Left lobe of liver (tissue), 2 donors: Measurements from ENCODE around the gene IL18. TPM values are rescaled to one million over a fixed set of nuclear protein-coding genes. Genes with fewer than 3 reads are reported as not detected.
"Not testable (repeated sequence)": the region's sequence is repeated elsewhere in the genome, so short reads cannot be mapped to it uniquely, and the experiment has no call there.

Experiments used
- ATAC-seq: fragments of 200-7000 bp; cut with Tn5 transposase; one replicate; pipeline ENCODE4 v1.9.1; 2020; ENCODE audit warnings: mild to moderate bottlenecking, moderate library complexity
- DNase-seq: peaks from one replicate; pipeline ENCODE4 v3.0.0-alpha.2; 2020; ENCODE audit warnings: low spot score
- total RNA-seq: library from RNA; stranded (reverse); gene quantifications from one replicate; pipeline ENCODE4 v1.2.1, GENCODE V29; 2021
- donor health status: DM: no; HTN: no; CAD: no; lungs with moderate emphysema.
- donor health status: DM: no; HTN: yes; CAD: no.

The IL18 gene
- total RNA-seq, 1 donor from 2014 or later: 1.9 TPM

DNA sequence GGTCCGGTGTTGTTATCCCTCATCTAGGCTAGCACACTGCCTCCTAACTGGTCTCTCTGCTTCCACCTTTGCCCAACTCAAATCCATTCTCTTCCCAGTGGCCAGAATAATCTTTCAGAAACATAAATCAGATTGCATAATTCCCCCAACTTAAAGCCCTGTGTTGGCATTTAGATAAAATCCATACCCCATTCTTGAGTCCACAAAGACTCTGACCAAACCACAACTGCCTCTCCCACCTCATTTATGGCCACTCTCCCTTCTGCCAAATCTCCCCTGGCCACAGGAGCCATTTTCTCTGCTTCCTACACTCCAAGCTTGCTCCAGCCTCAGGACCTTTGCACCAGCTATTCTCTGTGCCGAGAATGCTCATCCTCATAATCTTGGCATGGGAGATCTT lies 36.8 kb downstream of the IL18 start:
- ATAC-seq (no peak), DNase-seq (no peak)

DNA sequence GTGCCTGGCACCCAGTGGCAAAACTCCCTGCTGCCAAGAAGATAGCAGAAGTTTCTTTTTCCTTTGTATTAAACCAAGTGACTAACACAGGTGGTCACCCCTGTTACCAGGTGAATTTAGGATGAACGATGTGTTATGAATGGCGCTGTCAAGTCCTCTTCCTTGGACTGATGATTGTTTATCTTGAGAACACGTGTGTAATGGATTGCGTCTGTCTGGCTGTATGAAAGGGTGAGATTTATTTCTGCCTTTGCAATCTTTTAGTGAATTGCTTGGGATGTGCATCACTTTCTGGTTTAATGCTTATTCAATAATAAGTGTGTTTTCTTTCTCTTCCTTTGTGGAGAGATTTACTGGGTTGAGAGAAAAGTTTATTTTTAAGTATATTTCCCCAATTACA lies 40.8 kb downstream of the IL18 start:
- no peak for ATAC-seq
- DNase-seq: no peak

DNA sequence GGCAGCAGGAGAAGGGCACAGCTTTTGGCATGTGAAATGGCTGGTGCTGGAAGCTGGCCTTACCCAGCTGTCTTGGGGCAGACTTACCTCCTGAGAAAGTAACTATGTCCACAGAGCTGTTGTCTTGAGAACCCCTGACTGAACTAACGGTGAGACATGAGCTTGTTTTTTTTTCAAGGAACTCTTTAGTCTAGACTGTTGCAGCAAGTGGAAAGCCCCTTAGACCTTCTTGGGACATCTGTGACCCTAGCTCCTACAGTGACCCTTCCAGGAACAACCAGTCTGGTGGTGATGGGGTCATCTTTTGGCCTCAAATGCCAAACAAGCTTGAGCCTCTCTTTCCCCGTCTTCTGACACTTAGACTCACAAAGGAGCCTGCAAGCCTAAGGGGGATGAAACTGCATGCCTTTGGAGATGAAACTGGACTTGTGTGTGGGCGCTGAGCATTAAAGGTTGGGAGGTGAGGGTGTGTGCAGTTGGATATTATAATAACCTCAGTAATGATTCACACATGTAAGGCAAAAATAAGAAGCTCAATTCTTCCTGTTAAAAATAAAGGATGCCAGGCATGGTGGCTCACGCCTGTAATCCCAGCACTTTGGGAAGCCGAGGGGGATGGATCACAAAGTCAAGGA lies 41.8 kb downstream of the IL18 start:
- ATAC-seq (no peak), DNase-seq (no peak)

DNA sequence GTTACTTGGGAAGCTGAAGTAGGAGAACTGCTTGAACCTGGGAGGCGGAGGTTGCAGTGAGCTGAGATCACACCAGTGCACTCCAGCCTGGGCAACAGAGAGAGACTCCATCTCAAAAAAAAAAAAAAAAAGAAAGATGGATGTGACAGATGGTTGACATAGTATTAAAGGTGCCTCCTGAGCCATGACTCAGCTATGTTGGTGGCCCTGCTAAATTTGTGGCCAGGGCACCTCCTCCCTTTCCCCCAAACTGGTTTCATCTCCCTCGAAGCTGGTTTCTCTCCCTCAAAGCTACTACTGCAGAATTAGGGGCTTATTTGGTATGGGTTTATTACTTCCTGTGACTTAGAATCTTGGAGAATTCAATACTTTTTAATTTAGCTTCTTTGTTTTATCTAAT lies 45.7 kb downstream of the IL18 start:
- DNase-seq (no peak), ATAC-seq (no peak)

DNA sequence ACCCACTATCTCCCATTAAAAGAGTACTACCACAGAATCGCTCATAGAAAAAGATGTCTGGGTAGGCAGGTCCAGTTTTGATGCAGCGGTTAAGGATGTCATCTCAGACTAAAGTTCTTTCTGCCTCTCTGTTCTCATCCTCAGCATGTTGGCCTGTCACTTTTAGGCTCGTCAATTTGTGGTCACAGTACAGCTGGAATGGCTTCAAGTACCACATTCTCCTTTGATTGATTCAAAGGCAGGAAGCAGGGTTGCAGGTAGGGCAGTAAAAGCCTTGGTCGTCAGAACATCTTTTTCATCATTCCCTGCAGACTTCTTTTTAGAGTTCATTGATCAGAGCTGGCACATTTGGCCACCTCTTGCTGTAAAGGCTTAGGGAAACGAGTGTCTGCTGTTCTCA lies 48.5 kb downstream of the IL18 start:
- DNase-seq (no peak), ATAC-seq (no peak)

DNA sequence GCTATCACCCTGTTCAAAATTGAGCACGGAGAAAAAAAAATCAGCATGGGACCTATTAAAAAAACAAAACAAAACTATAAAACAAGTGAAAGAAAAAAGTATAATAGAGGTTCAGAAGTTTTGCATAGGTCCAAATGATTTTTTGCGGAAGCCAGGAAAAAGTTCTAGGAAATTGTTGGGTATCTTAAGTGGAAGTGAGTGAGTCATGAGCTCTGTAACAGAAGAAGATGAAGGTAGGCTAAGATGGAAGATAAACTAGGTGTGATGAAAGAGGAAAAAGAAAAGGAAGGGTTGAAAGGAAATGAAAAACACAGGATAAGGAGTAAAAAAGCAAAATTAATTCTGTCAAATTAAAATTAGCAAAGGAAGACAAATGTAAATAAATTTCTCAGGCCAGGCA lies 49.4 kb downstream of the IL18 start:
- DNase-seq (no peak), ATAC-seq (no peak)

DNA sequence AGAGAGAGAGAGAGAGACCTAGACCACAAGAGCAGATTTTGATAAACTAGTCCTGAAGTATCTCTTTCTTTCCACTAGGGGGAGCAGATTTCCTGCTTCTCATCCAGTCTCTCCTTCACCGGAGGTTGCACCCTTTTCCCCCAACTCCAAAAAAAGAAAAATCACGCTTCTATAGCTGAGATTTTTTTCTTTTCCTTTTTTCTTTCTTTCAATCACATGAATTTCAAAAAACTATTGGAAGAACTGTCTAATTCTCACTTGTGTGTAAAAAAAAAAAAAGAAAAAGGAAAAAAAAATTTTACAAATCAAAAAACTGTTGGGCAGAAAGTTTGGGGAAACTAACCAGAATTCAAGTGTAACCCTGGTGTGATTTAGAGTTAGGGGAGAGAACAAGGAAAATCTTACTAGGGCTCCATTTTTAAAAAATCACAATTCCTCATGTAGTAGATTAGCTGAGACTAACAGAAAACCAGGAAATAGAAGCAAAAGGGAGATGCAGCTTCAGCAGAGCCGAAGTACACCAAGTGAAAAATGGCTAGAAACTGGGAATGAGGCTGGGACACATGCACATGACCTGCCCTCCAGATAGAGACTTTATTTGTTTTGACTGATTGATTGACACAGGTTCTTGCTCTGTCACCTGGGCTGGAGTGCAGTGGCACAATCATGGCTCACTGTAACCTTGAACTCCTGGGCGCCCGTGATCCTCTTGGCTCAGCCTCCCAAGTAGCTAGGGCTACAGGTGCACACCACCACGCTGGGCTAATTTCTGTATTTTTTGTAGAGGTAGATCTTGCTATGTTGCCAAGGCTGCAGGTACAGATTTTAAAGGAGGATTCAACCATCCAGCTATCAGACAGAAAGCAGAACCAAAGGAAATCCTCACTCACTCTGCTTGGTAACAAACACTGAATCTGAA lies 50.1 kb downstream of the IL18 start:
- DNase-seq (no peak), ATAC-seq (peak; percentile 97)

DNA sequence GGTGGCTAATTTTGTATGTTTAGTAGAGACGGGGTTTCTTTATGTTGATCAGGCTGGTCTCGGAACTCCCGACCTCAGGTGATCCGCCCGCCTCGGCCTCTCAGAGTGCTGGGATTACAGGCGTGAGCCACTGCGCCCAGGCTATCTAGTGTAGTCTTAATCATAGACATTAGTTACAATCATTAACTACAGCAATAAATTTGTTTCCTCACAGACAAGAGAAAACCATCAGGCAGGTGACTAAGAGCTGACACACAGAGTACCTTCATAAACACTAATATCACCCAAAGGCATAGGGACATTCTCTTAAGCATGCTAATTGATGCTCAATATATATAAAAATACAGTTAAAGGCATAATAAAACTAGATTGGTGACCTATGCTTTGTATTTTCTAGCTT lies 57.8 kb downstream of the IL18 start:
- no peak for ATAC-seq
- DNase-seq: no peak

DNA sequence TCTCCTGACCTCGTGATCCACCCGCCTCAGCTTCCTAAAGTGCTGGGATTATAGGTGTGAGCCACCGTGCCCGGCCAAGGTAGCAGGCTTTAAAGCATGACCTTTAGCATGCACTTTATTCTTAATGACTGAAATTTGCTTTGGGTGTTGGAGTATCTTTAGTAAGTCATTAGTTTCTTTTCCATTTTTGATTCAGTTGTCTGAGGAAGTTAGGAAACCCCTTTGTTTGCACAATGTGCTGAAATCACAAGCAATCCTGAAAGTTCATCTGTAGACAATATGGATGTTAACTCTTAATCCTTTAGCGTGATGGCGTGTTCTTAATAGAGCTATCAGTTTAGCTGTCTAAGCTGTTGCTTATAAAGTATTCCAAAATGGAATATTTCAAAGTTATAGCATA lies 60.4 kb downstream of the IL18 start:
- DNase-seq (no peak), ATAC-seq (no peak)

DNA sequence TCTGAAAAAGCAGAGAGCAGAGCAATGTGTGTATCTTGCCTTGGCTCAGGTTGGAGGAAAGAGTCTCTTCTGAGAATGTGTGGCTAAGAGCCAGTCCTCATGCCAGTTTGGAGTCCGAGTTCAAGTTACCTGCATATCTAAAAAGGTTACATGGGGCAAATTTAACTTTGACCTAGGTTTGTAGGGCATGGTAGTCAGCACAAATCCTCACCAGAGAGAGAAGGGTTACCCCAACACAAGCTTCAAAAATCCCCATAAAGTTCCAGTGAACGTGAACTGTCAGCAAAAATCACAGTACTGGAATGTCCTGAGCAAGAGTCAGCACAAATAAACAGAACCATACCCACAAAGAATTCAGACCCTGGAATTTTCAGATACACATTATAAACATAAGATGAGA lies 63.4 kb downstream of the IL18 start:
- DNase-seq (peak; percentile 53), ATAC-seq (peak; percentile 93)

DNA sequence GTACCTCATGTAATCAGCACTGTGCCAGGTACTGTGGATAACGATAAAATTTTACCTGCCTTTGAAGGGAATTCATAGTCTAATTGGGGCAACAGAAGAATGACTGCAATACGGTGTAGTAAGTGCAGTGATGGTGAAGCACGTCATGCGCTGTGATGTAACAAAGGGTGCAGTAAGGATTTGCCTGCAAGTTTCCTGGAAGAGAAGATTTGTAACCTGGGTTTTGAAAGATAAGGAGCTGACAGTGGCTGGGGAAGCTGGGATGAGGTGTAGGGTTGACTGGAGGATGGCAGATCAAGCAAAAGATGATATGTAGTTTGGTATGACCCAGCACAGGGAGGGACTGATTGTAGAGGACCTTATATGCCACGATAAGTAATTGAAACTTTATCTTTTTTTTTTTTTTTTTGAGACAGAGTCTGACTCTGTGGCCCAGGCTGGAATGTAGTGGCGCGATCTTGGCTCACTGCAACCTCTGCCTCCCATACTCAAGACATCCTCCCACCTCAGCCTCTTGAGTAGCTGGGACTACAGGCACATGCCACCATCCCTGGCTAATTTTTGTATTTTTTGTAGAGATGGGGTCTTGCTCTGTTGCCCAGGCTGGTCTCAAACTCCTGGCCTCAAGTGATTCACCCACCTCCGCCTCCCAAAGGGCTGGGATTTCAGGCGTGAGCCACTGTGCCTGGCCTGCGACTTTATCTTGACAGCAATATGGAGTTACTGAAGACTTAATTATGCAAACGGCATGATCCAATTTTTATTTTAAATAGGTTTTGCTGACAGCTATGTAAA lies 66.0 kb downstream of the IL18 start:
- ATAC-seq (no peak), DNase-seq (no peak)

DNA sequence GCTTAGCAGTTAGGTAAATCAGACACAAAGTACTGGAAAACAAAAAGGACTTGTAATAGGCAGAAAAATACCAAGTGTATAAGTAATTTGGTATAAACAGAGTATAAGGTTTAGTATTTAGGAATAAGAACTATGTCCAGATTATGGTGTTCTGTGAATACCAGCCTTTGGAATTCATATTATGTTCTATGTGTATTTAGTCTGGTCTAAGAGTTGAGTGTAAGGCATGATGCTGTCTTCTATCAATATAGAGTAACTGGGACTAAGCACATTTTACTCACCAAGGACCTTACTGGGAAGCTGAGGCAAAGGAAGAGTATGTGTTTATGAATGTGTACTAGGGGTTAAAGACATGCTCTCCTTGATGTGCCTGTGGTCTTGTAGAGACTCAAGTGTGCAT lies 67.7 kb downstream of the IL18 start:
- DNase-seq: no peak
- no peak for ATAC-seq

DNA sequence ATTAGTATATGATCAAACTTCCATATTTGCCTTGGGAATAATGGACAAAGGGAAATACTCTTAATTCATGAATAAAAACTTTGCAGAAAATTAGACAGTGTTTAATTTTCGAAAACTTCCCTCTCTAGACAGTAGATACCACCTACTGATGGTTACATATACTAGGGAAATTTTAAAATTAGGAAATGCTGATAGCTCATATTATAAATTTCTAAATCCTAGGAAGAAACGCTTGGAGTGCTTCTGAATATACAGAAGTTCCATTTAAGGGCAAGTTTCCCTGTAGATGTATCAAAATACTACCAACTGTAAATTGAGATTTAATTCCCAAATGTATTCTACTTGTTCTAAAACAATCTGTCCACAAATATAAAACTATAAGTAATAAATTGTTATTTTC lies 68.6 kb downstream of the IL18 start:
- DNase-seq, ATAC-seq: not testable (repeated sequence)

Other genes with a start within 250 kb of the IL18 start
- 11.8 TPM for gene C11orf52, start 245.2 kb downstream of the IL18 start, total RNA-seq
- gene DIXDC1, start 226.8 kb downstream of the IL18 start, total RNA-seq: 7.2 TPM
- gene DLAT, start 138.7 kb downstream of the IL18 start, total RNA-seq: 9.3 TPM
- gene PIH1D2, start 90.1 kb downstream of the IL18 start, total RNA-seq: 0.91 TPM
- 5.6 TPM for gene NKAPD1, start 89.8 kb downstream of the IL18 start, total RNA-seq
- gene TIMM8B, start 77.3 kb downstream of the IL18 start, total RNA-seq: 34.5 TPM
- gene SDHD, start 77.2 kb downstream of the IL18 start, total RNA-seq: 168 TPM
- gene TEX12, start 3.3 kb upstream of the IL18 start, total RNA-seq: not detected
- gene BCO2, start 11.4 kb upstream of the IL18 start, total RNA-seq: 96.6 TPM
- 41.1 TPM for gene PTS, start 62.3 kb upstream of the IL18 start, total RNA-seq
- gene PLET1, start 96.8 kb upstream of the IL18 start, total RNA-seq: not detected